ENCODE data around the gene RAB22A.

DNA sequence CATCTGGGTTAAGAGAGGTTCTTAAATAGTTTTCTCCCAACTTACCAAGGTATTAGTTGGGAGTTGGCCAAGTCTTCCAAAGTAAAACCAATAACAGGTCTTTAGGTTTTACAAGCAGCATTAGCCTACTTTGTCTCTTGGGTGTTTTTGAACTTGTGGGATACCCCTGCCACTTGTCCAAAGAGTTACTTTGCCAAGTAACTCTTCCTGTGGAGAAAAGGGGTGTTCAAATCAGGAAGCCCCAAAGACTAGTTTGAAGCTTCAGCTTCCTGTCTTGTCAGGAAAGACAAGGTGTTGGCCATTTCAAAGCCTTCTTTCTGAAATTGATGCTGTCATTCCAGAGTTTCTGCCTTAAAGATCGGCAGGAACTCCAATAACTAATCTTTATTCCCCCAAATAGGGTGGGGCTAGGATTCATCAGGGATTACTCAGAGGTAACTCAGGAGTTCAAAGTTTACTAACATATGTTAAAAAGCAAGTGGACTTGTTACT is 822 bp downstream of the RAB22A start:
- TF ChIP-seq, protein P1, sequence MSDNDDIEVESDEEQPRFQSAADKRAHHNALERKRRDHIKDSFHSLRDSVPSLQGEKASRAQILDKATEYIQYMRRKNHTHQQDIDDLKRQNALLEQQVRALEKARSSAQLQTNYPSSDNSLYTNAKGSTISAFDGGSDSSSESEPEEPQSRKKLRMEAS (IDR thresholded peaks at IDR 0.05): no peak
- TF ChIP-seq, protein P2, sequence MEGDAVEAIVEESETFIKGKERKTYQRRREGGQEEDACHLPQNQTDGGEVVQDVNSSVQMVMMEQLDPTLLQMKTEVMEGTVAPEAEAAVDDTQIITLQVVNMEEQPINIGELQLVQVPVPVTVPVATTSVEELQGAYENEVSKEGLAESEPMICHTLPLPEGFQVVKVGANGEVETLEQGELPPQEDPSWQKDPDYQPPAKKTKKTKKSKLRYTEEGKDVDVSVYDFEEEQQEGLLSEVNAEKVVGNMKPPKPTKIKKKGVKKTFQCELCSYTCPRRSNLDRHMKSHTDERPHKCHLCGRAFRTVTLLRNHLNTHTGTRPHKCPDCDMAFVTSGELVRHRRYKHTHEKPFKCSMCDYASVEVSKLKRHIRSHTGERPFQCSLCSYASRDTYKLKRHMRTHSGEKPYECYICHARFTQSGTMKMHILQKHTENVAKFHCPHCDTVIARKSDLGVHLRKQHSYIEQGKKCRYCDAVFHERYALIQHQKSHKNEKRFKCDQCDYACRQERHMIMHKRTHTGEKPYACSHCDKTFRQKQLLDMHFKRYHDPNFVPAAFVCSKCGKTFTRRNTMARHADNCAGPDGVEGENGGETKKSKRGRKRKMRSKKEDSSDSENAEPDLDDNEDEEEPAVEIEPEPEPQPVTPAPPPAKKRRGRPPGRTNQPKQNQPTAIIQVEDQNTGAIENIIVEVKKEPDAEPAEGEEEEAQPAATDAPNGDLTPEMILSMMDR (IDR thresholded peaks at IDR 0.05 in 2 of 3, conservative IDR thresholded peaks at IDR 0.05 in 1 of 3; ENCODE audit: borderline replicate concordance in 1 of 3, insufficient read depth in 1 of 3, low read depth in 2 of 3, low read length in 2 of 3): no peak
- TF ChIP-seq ELF1 (IDR thresholded peaks at IDR 0.05; ENCODE audit: borderline replicate concordance, low read depth): no peak
- TF ChIP-seq, protein P3, sequence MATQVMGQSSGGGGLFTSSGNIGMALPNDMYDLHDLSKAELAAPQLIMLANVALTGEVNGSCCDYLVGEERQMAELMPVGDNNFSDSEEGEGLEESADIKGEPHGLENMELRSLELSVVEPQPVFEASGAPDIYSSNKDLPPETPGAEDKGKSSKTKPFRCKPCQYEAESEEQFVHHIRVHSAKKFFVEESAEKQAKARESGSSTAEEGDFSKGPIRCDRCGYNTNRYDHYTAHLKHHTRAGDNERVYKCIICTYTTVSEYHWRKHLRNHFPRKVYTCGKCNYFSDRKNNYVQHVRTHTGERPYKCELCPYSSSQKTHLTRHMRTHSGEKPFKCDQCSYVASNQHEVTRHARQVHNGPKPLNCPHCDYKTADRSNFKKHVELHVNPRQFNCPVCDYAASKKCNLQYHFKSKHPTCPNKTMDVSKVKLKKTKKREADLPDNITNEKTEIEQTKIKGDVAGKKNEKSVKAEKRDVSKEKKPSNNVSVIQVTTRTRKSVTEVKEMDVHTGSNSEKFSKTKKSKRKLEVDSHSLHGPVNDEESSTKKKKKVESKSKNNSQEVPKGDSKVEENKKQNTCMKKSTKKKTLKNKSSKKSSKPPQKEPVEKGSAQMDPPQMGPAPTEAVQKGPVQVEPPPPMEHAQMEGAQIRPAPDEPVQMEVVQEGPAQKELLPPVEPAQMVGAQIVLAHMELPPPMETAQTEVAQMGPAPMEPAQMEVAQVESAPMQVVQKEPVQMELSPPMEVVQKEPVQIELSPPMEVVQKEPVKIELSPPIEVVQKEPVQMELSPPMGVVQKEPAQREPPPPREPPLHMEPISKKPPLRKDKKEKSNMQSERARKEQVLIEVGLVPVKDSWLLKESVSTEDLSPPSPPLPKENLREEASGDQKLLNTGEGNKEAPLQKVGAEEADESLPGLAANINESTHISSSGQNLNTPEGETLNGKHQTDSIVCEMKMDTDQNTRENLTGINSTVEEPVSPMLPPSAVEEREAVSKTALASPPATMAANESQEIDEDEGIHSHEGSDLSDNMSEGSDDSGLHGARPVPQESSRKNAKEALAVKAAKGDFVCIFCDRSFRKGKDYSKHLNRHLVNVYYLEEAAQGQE (IDR thresholded peaks at IDR 0.05; ENCODE audit: low read depth): no peak

Data from HCT116 (cell line).